Measurements from ENCODE around the gene BCOR. TPM values are rescaled to one million over a fixed set of nuclear protein-coding genes. Genes with fewer than 3 reads are reported as not detected.
A peak's percentile ranks its signal among the peaks of the same experiment; 100 is the strongest.

The BCOR gene
- total RNA-seq, 4 donors from 2014 or later = 12.8 to 28.8 (median 18.6) TPM

GRCh38 chrX:40106676-40107290, 9.0 kb upstream of the BCOR start:
- no peak for DNase-seq (ENCODE audit: low spot score)
- ATAC-seq (ENCODE audit: low FRiP score) = no peak

GRCh38 chrX:40105835-40106675, 8.3 kb upstream of the BCOR start:
- no peak for TF ChIP-seq CTCF (IDR thresholded peaks at IDR 0.05)
- DNase-seq (ENCODE audit: low spot score) (no peak), ATAC-seq (ENCODE audit: low FRiP score) (no peak)

More at GRCh38 chrX:40106676-40107290, 9.0 kb upstream of the BCOR start:
- no peak for TF ChIP-seq CTCF (IDR thresholded peaks at IDR 0.05)

- no peak for TF ChIP-seq CTCF (IDR thresholded peaks at IDR 0.05)
- ATAC-seq (ENCODE audit: low FRiP score) (no peak), DNase-seq (ENCODE audit: low spot score) (no peak)
Observed at GRCh38 chrX:40104985-40105834, 7.5 kb upstream of the BCOR start.

GRCh38 chrX:40104630-40104984, 6.8 kb upstream of the BCOR start:
- TF ChIP-seq CTCF (IDR thresholded peaks at IDR 0.05) = no peak
- peak; percentile 62 for ATAC-seq (ENCODE audit: low FRiP score)
- DNase-seq (ENCODE audit: low spot score) = no peak

- TF ChIP-seq CTCF (IDR thresholded peaks at IDR 0.05) = no peak
- ATAC-seq (ENCODE audit: low FRiP score) (no peak), DNase-seq (ENCODE audit: low spot score) (no peak)
Observed at GRCh38 chrX:40103565-40104323, 6.0 kb upstream of the BCOR start.
